Liver (tissue), 9 donors: ENCODE measurements around the gene ANKRD33B. TPM values are rescaled to one million over a fixed set of nuclear protein-coding genes. Genes with fewer than 3 reads are reported as not detected.

ENCODE experiments used
- DNase-seq: peaks from one replicate; pipeline ENCODE4 v3.0.0-alpha.2; 2017; ENCODE audit warnings: low spot score
- H3K27ac ChIP-seq, 2 donors: one replicate each; pipeline ENCODE4 v1.7.0; 2013; ENCODE audit warnings: inconsistent platforms in 2 of 2, low read length in 2 of 2, control low read depth in 1 of 2, low read depth in 1 of 2, mild to moderate bottlenecking in 1 of 2
- H3K27me3 ChIP-seq, 4 donors: one replicate each; pipeline versions ENCODE4 v1.6.1 to v1.7.0; 2013; ENCODE audit warnings: low read length in 3 of 4, inconsistent platforms in 1 of 4, mild to moderate bottlenecking in 1 of 4, moderate library complexity in 1 of 4; ENCODE audit not compliant: control insufficient read depth in 4 of 4, insufficient read depth in 4 of 4
- H3K36me3 ChIP-seq, 4 donors: one replicate each; pipeline versions ENCODE4 v1.6.1 to v1.7.0; 2013; ENCODE audit warnings: low read length in 3 of 4, mild to moderate bottlenecking in 3 of 4, low read depth in 1 of 4, moderate library complexity in 1 of 4; ENCODE audit not compliant: control insufficient read depth in 4 of 4, insufficient read depth in 3 of 4
- H3K4me1 ChIP-seq, 4 donors: one replicate each; pipeline versions ENCODE4 v1.6.1 to v1.7.0; 2013; ENCODE audit warnings: low read length in 3 of 4, mild to moderate bottlenecking in 3 of 4, moderate library complexity in 1 of 4; ENCODE audit not compliant: control insufficient read depth in 4 of 4, insufficient read depth in 4 of 4
- H3K4me3 ChIP-seq, 3 donors: one replicate each; pipeline versions ENCODE4 v1.6.1 to v1.7.0; 2013; ENCODE audit warnings: low read length in 3 of 3, control low read depth in 1 of 3, low read depth in 1 of 3, mild to moderate bottlenecking in 1 of 3
- H3K9ac ChIP-seq, 2 donors: one replicate each; pipeline ENCODE4 v1.7.0; 2013; ENCODE audit warnings: low read length in 2 of 2, mild to moderate bottlenecking in 2 of 2, moderate library complexity in 2 of 2, control low read depth in 1 of 2, low read depth in 1 of 2
- H3K9me3 ChIP-seq, 4 donors: one replicate each; pipeline versions ENCODE4 v1.6.1 to v1.7.0; 2013; ENCODE audit warnings: low read length in 3 of 4; ENCODE audit not compliant: control insufficient read depth in 4 of 4
- EGR1 ChIP-seq, 2 donors: IDR thresholded peaks; 2 replicates each; pipeline ENCODE4 v1.6.1; 2016 to 2018; ENCODE audit warnings: antibody characterized with exemption in 2 of 2, low read depth in 2 of 2
- GABPA ChIP-seq, 2 donors: IDR thresholded peaks in 1 of 2; conservative IDR thresholded peaks in 1 of 2; 2 replicates each; pipeline ENCODE4 v1.6.1; 2016; ENCODE audit warnings: antibody characterized with exemption in 2 of 2, mild to moderate bottlenecking in 1 of 2, moderate library complexity in 1 of 2
- HNF4A ChIP-seq, 2 donors: conservative IDR thresholded peaks; 2 replicates each; pipeline ENCODE4 v1.6.1; 2016; ENCODE audit warnings: antibody characterized with exemption in 2 of 2, mild to moderate bottlenecking in 2 of 2
- JUND ChIP-seq, 2 donors: IDR thresholded peaks; 2 replicates each; pipeline ENCODE4 v1.6.1; 2016; ENCODE audit warnings: antibody characterized with exemption in 2 of 2
- NR2F2 ChIP-seq: IDR thresholded peaks from 2 replicates; pipeline ENCODE4 v1.6.1; 2016; ENCODE audit warnings: antibody characterized with exemption
- SP1 ChIP-seq: IDR thresholded peaks from 2 replicates; pipeline ENCODE4 v1.6.1; 2018; ENCODE audit warnings: antibody characterized with exemption, mild to moderate bottlenecking
- TAF1 ChIP-seq: conservative IDR thresholded peaks from 2 replicates; pipeline ENCODE4 v1.6.1; 2016; ENCODE audit warnings: antibody characterized with exemption, mild to moderate bottlenecking
- YY1 ChIP-seq: IDR thresholded peaks from 2 replicates; pipeline ENCODE4 v1.6.1; 2016; ENCODE audit warnings: antibody characterized with exemption, mild to moderate bottlenecking
- WGBS: extraction: QIAGEN DNeasy Blood & Tissue Kit; methylation state at CpG from one replicate; pipeline ENCODE4 v1.1.7; 2013; 5-methylcytosine and 5-hydroxymethylcytosine counted together
- polyA plus RNA-seq, 2 donors: library from polyadenylated mRNA; stranded (reverse) in 1 of 2; unstranded in 1 of 2; fragments of 200-250 nt in 1 of 2; fragments of >200 nt in 1 of 2; fragmentation: Nextera tagmentation in 1 of 2; extraction: Ambion mirVana in 1 of 2; gene quantifications; one replicate each; pipeline versions ENCODE4 v1.2.1 to v1.2.3, GENCODE V29; 2013 to 2015
- total RNA-seq, 2 donors: library from RNA; depleted of rRNA; stranded (reverse); fragments of >200 nt; gene quantifications; one replicate each; pipeline ENCODE4 v1.2.3, GENCODE V29; 2014
- TF ChIP-seq, protein P1 (sequence below): IDR thresholded peaks from 2 replicates; pipeline ENCODE4 v1.6.1; 2016; ENCODE audit warnings: antibody characterized with exemption
- TF ChIP-seq, protein P2 (sequence below): IDR thresholded peaks from 2 replicates; pipeline ENCODE4 v1.6.1; 2016; ENCODE audit warnings: antibody characterized with exemption
- TF ChIP-seq, protein P3 (sequence below): fragments of 150-350 bp; IDR thresholded peaks from 2 replicates; pipeline ENCODE4 v1.5.1; 2017; ENCODE audit warnings: improper control_type of control experiment, low read depth, low read length; ENCODE audit not compliant: missing input control
- TF ChIP-seq, protein P4 (sequence below): IDR thresholded peaks from 2 replicates; pipeline ENCODE4 v1.6.1; 2016; ENCODE audit warnings: antibody characterized with exemption
- donor health status: healthy.
- donor health status: healthy.
- donor health status: healthy.
- donor health status: healthy.
- donor health status: healthy.

The ANKRD33B gene
- total and polyA plus RNA-seq, 4 donors: 0.09 to 1.9 (median 0.25) TPM; not detected in 1

DNA sequence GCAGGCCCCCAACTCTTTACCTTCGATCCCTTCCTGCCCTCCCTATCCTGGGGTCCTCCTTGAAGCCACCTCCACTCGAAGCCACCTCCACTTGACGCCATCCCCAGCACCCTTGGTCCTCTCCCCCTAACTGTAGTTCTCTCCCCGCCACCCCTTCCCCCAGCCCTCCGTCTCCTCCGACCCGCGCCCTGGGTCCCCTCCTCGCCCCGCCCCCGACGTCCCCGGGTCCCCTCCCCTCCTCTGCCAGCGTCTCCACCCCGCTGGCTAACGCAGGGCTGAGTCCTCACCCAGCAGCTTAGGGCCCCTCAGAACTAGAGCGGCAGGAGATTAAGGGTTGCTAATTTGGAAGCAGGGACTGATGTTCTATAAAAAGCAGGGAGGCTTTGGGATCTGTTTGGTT is 30.6 kb upstream of the ANKRD33B start:
- Histone ChIP-seq H3K4me3 (no peak overlapping the region), H3K4me1 (peaks cover 0 to 2% (median 0%) of the 10 kb centered on the region in 4 donors), H3K9ac (no peak overlapping the region), H3K9me3 (no peaks in the 10 kb centered on the region), H3K36me3 (no peaks in the 10 kb centered on the region), H3K27me3 (peaks cover 0 to 2% (median 0%) of the 10 kb centered on the region in 4 donors), H3K27ac (no peak overlapping the region)
- 17% methylated on average over 17 of the region's 17 CpGs for WGBS
- TF ChIP-seq TAF1: no peak
- no peak for TF ChIP-seq NR2F2
- no peak for TF ChIP-seq SP1
- TF ChIP-seq JUND (IDR thresholded peaks at IDR 0.05): no peak
- no peak for TF ChIP-seq EGR1 (IDR thresholded peaks at IDR 0.05; ENCODE audit: low read depth in 2 of 2)
- TF ChIP-seq GABPA (IDR thresholded peaks at IDR 0.05 in 1 of 2, conservative IDR thresholded peaks at IDR 0.05 in 1 of 2): no peak
- TF ChIP-seq, protein P1, sequence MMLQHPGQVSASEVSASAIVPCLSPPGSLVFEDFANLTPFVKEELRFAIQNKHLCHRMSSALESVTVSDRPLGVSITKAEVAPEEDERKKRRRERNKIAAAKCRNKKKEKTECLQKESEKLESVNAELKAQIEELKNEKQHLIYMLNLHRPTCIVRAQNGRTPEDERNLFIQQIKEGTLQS: no peak
- DNase-seq: no peak

DNA sequence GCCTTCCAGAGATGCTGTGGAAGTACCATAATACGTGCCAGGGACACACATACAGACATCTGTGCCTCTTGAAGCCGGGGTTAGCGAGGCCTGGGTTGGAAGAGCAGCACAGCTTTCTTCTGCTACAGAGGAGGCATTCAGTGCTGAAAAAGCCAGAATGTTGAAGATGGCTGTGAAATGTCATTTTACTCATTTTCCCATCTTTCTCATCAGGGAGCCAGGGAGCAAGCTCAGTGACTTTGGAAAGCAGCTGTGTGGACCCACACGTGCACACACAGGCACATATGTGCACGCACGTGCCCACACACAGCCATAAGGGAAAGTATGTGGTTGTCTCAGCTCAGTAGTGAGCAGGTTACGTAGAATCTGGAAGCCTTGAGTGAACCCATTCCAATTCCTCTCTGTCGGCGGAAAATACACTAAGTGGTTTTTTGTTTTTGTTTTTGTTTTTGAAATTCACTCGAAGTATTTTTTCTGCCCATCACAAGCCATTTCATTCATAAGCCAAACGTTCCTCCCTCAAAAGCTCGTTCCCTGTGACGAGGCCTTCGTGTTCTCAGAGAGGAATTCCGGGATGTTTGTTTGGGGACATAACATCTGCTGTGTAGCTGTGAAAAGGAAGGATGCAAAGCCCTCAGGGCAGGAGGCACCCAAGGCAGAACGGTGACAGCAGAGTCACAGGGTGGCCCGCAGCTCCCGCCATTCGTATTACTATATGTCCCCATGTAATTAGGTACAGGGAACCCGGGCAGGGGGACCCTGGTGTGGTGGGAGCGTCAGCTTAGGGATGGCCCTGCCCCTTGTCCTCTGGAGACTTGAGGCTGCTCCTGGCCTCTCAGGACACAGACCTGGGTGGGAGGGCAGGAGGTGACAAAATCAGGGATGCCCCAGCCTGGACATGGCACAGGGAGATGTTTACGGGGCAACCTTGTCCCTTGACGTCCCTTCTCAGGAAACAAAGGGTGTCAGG is 29.0 kb upstream of the ANKRD33B start:
- WGBS: 73% methylated on average over 23 of the region's 23 CpGs
- Histone ChIP-seq H3K36me3 (no peaks in the 10 kb centered on the region), H3K27me3 (peaks cover 0 to 2% (median 0%) of the 10 kb centered on the region in 4 donors), H3K4me1 (peaks cover 0 to 2% (median 0%) of the 10 kb centered on the region in 4 donors), H3K27ac (no peak overlapping the region), H3K9me3 (no peaks in the 10 kb centered on the region), H3K9ac (no peak overlapping the region), H3K4me3 (no peak overlapping the region)
- DNase-seq: no peak
- TF ChIP-seq YY1: no peak
- TF ChIP-seq, protein P2, sequence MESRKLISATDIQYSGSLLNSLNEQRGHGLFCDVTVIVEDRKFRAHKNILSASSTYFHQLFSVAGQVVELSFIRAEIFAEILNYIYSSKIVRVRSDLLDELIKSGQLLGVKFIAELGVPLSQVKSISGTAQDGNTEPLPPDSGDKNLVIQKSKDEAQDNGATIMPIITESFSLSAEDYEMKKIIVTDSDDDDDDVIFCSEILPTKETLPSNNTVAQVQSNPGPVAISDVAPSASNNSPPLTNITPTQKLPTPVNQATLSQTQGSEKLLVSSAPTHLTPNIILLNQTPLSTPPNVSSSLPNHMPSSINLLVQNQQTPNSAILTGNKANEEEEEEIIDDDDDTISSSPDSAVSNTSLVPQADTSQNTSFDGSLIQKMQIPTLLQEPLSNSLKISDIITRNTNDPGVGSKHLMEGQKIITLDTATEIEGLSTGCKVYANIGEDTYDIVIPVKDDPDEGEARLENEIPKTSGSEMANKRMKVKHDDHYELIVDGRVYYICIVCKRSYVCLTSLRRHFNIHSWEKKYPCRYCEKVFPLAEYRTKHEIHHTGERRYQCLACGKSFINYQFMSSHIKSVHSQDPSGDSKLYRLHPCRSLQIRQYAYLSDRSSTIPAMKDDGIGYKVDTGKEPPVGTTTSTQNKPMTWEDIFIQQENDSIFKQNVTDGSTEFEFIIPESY: no peak
- TF ChIP-seq, protein P3, sequence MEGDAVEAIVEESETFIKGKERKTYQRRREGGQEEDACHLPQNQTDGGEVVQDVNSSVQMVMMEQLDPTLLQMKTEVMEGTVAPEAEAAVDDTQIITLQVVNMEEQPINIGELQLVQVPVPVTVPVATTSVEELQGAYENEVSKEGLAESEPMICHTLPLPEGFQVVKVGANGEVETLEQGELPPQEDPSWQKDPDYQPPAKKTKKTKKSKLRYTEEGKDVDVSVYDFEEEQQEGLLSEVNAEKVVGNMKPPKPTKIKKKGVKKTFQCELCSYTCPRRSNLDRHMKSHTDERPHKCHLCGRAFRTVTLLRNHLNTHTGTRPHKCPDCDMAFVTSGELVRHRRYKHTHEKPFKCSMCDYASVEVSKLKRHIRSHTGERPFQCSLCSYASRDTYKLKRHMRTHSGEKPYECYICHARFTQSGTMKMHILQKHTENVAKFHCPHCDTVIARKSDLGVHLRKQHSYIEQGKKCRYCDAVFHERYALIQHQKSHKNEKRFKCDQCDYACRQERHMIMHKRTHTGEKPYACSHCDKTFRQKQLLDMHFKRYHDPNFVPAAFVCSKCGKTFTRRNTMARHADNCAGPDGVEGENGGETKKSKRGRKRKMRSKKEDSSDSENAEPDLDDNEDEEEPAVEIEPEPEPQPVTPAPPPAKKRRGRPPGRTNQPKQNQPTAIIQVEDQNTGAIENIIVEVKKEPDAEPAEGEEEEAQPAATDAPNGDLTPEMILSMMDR: no peak
- TF ChIP-seq, protein P4, sequence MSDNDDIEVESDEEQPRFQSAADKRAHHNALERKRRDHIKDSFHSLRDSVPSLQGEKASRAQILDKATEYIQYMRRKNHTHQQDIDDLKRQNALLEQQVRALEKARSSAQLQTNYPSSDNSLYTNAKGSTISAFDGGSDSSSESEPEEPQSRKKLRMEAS: no peak
- TF ChIP-seq EGR1 (IDR thresholded peaks at IDR 0.05; ENCODE audit: low read depth in 2 of 2): no peak
- no peak for TF ChIP-seq HNF4A (conservative IDR thresholded peaks at IDR 0.05)
- no peak for TF ChIP-seq SP1
- TF ChIP-seq NR2F2: no peak
